Measurements from ENCODE around the gene ATP11A. TPM values are rescaled to one million over a fixed set of nuclear protein-coding genes. Genes with fewer than 3 reads are reported as not detected.

Gene ATP11A
- total and polyA plus RNA-seq, 9 of the 15 experiments (the other 6 are each of a cell fraction or from before 2014, with no cell fraction given), result 0.38 to 34.2 (median 4.2) TPM

DNA sequence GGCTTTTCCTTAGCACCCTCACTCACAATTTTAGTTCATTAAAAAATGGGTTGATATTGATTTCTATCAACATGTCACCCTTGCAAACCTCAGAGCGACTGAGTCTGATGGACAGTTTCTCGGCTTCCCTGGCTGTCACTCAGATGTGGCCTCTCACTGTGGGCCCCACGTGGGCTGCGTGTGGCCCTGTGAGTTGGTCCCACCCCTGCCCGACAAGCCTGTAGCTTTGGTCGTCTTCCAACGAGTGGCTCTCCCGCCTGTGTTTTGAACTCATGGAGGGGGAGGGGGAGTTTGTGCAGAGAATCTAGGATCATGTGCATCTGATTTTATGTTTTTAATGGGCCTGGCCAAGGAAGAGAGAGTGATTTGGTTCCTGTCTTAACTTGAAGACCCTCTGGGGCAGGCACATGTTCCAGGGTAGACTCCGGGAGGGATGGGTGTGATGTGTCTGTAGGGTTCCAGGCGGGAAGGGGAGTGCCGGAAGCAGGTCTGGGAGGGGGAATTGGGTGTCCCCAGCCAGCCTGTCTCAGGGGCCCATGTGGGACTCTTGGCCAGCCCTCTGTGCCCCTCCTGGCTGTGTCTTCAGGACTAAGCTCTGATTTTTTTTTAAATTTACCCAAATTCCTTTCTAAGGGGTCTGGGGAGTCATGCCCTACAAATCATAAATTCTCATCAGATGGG is 18.9 kb downstream of the ATP11A start (continued):
- TF ChIP-seq, protein P1, sequence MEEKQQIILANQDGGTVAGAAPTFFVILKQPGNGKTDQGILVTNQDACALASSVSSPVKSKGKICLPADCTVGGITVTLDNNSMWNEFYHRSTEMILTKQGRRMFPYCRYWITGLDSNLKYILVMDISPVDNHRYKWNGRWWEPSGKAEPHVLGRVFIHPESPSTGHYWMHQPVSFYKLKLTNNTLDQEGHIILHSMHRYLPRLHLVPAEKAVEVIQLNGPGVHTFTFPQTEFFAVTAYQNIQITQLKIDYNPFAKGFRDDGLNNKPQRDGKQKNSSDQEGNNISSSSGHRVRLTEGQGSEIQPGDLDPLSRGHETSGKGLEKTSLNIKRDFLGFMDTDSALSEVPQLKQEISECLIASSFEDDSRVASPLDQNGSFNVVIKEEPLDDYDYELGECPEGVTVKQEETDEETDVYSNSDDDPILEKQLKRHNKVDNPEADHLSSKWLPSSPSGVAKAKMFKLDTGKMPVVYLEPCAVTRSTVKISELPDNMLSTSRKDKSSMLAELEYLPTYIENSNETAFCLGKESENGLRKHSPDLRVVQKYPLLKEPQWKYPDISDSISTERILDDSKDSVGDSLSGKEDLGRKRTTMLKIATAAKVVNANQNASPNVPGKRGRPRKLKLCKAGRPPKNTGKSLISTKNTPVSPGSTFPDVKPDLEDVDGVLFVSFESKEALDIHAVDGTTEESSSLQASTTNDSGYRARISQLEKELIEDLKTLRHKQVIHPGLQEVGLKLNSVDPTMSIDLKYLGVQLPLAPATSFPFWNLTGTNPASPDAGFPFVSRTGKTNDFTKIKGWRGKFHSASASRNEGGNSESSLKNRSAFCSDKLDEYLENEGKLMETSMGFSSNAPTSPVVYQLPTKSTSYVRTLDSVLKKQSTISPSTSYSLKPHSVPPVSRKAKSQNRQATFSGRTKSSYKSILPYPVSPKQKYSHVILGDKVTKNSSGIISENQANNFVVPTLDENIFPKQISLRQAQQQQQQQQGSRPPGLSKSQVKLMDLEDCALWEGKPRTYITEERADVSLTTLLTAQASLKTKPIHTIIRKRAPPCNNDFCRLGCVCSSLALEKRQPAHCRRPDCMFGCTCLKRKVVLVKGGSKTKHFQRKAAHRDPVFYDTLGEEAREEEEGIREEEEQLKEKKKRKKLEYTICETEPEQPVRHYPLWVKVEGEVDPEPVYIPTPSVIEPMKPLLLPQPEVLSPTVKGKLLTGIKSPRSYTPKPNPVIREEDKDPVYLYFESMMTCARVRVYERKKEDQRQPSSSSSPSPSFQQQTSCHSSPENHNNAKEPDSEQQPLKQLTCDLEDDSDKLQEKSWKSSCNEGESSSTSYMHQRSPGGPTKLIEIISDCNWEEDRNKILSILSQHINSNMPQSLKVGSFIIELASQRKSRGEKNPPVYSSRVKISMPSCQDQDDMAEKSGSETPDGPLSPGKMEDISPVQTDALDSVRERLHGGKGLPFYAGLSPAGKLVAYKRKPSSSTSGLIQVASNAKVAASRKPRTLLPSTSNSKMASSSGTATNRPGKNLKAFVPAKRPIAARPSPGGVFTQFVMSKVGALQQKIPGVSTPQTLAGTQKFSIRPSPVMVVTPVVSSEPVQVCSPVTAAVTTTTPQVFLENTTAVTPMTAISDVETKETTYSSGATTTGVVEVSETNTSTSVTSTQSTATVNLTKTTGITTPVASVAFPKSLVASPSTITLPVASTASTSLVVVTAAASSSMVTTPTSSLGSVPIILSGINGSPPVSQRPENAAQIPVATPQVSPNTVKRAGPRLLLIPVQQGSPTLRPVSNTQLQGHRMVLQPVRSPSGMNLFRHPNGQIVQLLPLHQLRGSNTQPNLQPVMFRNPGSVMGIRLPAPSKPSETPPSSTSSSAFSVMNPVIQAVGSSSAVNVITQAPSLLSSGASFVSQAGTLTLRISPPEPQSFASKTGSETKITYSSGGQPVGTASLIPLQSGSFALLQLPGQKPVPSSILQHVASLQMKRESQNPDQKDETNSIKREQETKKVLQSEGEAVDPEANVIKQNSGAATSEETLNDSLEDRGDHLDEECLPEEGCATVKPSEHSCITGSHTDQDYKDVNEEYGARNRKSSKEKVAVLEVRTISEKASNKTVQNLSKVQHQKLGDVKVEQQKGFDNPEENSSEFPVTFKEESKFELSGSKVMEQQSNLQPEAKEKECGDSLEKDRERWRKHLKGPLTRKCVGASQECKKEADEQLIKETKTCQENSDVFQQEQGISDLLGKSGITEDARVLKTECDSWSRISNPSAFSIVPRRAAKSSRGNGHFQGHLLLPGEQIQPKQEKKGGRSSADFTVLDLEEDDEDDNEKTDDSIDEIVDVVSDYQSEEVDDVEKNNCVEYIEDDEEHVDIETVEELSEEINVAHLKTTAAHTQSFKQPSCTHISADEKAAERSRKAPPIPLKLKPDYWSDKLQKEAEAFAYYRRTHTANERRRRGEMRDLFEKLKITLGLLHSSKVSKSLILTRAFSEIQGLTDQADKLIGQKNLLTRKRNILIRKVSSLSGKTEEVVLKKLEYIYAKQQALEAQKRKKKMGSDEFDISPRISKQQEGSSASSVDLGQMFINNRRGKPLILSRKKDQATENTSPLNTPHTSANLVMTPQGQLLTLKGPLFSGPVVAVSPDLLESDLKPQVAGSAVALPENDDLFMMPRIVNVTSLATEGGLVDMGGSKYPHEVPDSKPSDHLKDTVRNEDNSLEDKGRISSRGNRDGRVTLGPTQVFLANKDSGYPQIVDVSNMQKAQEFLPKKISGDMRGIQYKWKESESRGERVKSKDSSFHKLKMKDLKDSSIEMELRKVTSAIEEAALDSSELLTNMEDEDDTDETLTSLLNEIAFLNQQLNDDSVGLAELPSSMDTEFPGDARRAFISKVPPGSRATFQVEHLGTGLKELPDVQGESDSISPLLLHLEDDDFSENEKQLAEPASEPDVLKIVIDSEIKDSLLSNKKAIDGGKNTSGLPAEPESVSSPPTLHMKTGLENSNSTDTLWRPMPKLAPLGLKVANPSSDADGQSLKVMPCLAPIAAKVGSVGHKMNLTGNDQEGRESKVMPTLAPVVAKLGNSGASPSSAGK (IDR thresholded peaks at IDR 0.05), result peak; percentile 71
- TF ChIP-seq CREM (IDR thresholded peaks at IDR 0.05; ENCODE audit: low read depth) (no peak), TCF3 (CRISPR knock-in tag; IDR thresholded peaks at IDR 0.05) (no peak), KLF1 (tag; IDR thresholded peaks at IDR 0.05) (no peak), ZNF121 (CRISPR knock-in tag; conservative IDR thresholded peaks at IDR 0.05) (no peak), ZNF507 (tag; conservative IDR thresholded peaks at IDR 0.05) (no peak), ZNF444 (CRISPR knock-in tag; IDR thresholded peaks at IDR 0.05) (no peak), ELF2 (CRISPR knock-in tag; IDR thresholded peaks at IDR 0.05) (no peak), TAF7 (tag; IDR thresholded peaks at IDR 0.05) (no peak)
- TF ChIP-seq, protein P2, sequence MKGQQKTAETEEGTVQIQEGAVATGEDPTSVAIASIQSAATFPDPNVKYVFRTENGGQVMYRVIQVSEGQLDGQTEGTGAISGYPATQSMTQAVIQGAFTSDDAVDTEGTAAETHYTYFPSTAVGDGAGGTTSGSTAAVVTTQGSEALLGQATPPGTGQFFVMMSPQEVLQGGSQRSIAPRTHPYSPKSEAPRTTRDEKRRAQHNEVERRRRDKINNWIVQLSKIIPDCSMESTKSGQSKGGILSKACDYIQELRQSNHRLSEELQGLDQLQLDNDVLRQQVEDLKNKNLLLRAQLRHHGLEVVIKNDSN (CRISPR knock-in tag; IDR thresholded peaks at IDR 0.05), result peak; percentile 64
- TF ChIP-seq, protein P3, sequence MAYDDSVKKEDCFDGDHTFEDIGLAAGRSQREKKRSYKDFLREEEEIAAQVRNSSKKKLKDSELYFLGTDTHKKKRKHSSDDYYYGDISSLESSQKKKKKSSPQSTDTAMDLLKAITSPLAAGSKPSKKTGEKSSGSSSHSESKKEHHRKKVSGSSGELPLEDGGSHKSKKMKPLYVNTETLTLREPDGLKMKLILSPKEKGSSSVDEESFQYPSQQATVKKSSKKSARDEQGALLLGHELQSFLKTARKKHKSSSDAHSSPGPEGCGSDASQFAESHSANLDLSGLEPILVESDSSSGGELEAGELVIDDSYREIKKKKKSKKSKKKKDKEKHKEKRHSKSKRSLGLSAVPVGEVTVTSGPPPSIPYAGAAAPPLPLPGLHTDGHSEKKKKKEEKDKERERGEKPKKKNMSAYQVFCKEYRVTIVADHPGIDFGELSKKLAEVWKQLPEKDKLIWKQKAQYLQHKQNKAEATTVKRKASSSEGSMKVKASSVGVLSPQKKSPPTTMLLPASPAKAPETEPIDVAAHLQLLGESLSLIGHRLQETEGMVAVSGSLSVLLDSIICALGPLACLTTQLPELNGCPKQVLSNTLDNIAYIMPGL (CRISPR knock-in tag; IDR thresholded peaks at IDR 0.05), result no peak
- TF ChIP-seq, protein P4, sequence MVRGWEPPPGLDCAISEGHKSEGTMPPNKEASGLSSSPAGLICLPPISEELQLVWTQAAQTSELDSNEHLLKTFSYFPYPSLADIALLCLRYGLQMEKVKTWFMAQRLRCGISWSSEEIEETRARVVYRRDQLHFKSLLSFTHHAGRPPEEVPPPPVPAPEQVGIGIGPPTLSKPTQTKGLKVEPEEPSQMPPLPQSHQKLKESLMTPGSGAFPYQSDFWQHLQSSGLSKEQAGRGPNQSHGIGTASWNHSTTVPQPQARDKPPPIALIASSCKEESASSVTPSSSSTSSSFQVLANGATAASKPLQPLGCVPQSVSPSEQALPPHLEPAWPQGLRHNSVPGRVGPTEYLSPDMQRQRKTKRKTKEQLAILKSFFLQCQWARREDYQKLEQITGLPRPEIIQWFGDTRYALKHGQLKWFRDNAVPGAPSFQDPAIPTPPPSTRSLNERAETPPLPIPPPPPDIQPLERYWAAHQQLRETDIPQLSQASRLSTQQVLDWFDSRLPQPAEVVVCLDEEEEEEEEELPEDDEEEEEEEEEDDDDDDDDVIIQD (CRISPR knock-in tag; IDR thresholded peaks at IDR 0.05), result no peak
